ENCODE data around the gene RTN4IP1.
A peak's percentile ranks its signal among the peaks of the same experiment; 100 is the strongest.

DNA sequence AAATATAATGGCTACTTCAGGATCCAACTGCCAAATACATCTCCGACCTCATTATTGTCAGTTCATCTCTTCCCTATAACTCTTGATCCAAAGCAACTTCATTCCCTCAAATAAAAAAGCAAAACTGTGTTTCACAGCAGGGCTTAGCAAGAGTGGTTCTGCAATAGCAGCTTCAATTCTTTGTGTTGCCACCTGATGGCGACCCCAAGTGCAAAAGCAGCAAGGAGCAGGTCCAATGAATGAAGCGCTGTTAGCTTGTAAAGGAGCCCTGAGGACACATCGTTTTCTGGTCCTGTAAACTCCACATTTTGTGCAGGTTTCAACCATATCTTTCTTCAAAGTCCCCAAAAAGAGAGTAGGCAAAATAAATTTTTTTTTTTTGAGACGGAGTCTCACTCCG is 19.6 kb downstream of the RTN4IP1 start:
- TF ChIP-seq, protein P1, sequence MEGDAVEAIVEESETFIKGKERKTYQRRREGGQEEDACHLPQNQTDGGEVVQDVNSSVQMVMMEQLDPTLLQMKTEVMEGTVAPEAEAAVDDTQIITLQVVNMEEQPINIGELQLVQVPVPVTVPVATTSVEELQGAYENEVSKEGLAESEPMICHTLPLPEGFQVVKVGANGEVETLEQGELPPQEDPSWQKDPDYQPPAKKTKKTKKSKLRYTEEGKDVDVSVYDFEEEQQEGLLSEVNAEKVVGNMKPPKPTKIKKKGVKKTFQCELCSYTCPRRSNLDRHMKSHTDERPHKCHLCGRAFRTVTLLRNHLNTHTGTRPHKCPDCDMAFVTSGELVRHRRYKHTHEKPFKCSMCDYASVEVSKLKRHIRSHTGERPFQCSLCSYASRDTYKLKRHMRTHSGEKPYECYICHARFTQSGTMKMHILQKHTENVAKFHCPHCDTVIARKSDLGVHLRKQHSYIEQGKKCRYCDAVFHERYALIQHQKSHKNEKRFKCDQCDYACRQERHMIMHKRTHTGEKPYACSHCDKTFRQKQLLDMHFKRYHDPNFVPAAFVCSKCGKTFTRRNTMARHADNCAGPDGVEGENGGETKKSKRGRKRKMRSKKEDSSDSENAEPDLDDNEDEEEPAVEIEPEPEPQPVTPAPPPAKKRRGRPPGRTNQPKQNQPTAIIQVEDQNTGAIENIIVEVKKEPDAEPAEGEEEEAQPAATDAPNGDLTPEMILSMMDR (IDR thresholded peaks at IDR 0.05; ENCODE audit: insufficient read depth, low read length, poor library complexity, severe bottlenecking): peak; percentile 46
- no peak for TF ChIP-seq EZH2phosphoT487 (conservative IDR thresholded peaks at IDR 0.05; ENCODE audit: low read length)

Measured in SU-DHL-6 (cell line).